SU-DHL-6 (cell line): Measurements from ENCODE around the gene PNPLA3.

Experiments used
- H2AFZ ChIP-seq: fragments of 200-600 bp; sonication (generic); 2 replicates; pipeline ENCODE4 v1.6.1; 2014; ENCODE audit warnings: low read depth, mild to moderate bottlenecking, moderate library complexity, mixed read lengths, antibody characterized with exemption, low read length; ENCODE audit not compliant: severe bottlenecking
- H3F3A ChIP-seq: fragments of 200-600 bp; shearing (Covaris generic); 2 replicates; pipeline ENCODE4 v1.6.0; 2016; ENCODE audit warnings: antibody characterized with exemption, mild to moderate bottlenecking; ENCODE audit not compliant: insufficient read depth
- H3K27ac ChIP-seq: fragments of 200-600 bp; sonication (generic); 2 replicates; pipeline ENCODE4 v1.5.1; 2016; ENCODE audit warnings: low read depth, mild to moderate bottlenecking, low read length, moderate library complexity, mixed read lengths
- H3K27me3 ChIP-seq: fragments of 200-600 bp; sonication (generic), shearing (Covaris generic); 2 replicates; pipeline ENCODE4 v1.6.0; 2014; ENCODE audit warnings: mild to moderate bottlenecking, low read length
- H3K36me3 ChIP-seq: fragments of 200-600 bp; sonication (generic); 2 replicates; pipeline ENCODE4 v1.6.1; 2014; ENCODE audit warnings: mild to moderate bottlenecking, low read length, mixed read lengths
- H3K4me2 ChIP-seq: fragments of 300-600, 200-600 bp; shearing (Covaris generic), sonication (generic); 2 replicates; pipeline ENCODE4 v1.6.0; 2014; ENCODE audit warnings: low read length, low read depth, mild to moderate bottlenecking; ENCODE audit not compliant: poor library complexity, severe bottlenecking
- H3K4me3 ChIP-seq: fragments of 200-600 bp; sonication (generic); 2 replicates; pipeline ENCODE4 v1.5.1; 2014; ENCODE audit warnings: antibody characterized with exemption, low read length, mild to moderate bottlenecking, mixed read lengths; ENCODE audit not compliant: insufficient read depth, poor library complexity, severe bottlenecking
- H3K79me2 ChIP-seq: fragments of 200-600 bp; sonication (generic); 2 replicates; pipeline ENCODE4 v1.6.1; 2014; ENCODE audit warnings: mild to moderate bottlenecking, low read length, moderate library complexity; ENCODE audit not compliant: insufficient read depth
- H3K9ac ChIP-seq: fragments of 200-600 bp; sonication (generic); 2 replicates; pipeline ENCODE4 v1.7.0; 2014; ENCODE audit warnings: mild to moderate bottlenecking, low read length
- H3K9me2 ChIP-seq: fragments of 200-600 bp; sonication (generic); replicated peaks from 2 replicates; pipeline ENCODE4 v1.6.1; 2014; ENCODE audit warnings: low read length; ENCODE audit not compliant: insufficient read depth
- H3K9me3 ChIP-seq: fragments of 200-600 bp; sonication (generic); 2 replicates; pipeline ENCODE4 v1.6.1; 2014; ENCODE audit warnings: low read length, mixed read lengths; ENCODE audit not compliant: insufficient read depth
- H4K20me1 ChIP-seq: fragments of 200-600 bp; sonication (generic); 2 replicates; pipeline ENCODE4 v1.6.1; 2014; ENCODE audit warnings: low read depth, mild to moderate bottlenecking, antibody characterized with exemption, low read length, moderate library complexity, mixed read lengths
- CTCF ChIP-seq: fragments of 200-600 bp; sonication (generic); IDR thresholded peaks from one replicate; pipeline ENCODE4 v1.5.1; 2017; ENCODE audit warnings: antibody characterized with exemption, mild to moderate bottlenecking, low read length, moderate library complexity; ENCODE audit not compliant: insufficient read depth, poor library complexity, severe bottlenecking
- EZH2phosphoT487 ChIP-seq: fragments of 200-600 bp; sonication (generic), shearing (Covaris generic); conservative IDR thresholded peaks from 2 replicates; pipeline ENCODE4 v1.6.1; 2018; ENCODE audit warnings: mild to moderate bottlenecking, antibody characterized with exemption, low read length, moderate library complexity, mixed read lengths

PNPLA3 gene

DNA sequence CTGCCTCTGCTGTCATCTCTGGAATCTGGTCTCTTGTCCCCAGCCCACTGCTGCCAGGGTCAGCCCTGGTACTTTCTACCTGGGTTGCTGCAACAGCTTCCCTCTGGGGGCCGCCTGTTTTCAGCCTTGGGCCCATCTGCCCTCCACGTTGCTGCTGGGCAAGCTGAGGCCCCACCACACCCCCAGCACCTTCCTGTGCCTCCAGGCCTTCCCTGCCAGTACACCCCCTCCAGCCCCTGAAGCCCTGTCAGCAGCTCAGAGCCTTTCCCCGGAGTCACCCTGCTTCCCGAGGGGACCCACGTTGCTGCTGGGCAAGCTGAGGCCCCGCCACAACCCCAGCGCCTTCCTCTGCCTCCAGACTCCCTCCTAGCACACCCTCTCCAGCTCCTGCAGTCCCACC, 28.4 kb downstream of the PNPLA3 start:
- Histone ChIP-seq H3K4me2 (no peak overlapping the region), H3K9ac (no peak overlapping the region)

DNA sequence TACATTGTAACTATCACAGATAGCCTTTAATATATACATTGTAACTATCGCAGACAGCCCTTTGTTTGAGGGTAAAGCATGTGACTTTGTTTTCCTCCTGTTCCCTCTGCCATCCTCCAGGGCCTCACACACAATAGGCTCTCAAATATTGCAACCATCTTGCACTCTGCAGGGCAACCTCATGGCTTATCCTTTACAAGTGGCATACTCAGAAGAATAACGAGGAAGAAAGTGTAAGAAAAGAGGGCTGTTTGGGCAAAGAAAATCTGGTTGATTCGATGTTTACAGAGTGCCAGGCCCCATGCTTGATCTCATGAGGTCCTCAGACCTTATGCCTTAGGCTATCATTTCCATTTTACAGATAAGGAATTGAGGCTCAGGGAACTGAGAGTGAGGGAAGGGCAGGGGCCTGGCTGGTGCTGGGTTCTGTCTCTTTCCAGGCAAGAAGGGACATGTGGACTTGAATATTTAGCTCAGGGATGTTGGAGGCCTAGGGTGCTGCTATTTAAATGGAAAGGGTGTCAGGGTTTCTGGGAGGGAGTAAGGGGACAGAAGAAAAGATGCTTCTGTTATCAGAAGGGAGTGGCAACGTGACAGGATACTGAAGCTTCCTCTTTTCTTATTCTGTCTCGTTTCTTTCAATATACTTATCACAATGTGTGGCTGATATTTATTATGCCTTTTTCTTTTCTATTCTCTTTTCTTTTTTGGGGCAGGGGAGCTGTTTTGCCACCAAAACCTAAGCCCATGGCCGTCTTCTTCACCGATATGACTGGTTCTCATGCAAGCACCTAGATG, 30.6 kb downstream of the PNPLA3 start:
- peak overlapping the region; percentile 69 for H2AFZ ChIP-seq
- no peaks in the 10 kb centered on the region for H4K20me1 ChIP-seq
- no peaks in the 10 kb centered on the region for H3F3A ChIP-seq
- H3K4me2 ChIP-seq, result peak overlapping the region; percentile 76
- no peak for TF ChIP-seq EZH2phosphoT487
- no peak for TF ChIP-seq CTCF
- peak overlapping the region; percentile 99 for H3K4me3 ChIP-seq
- no peaks in the 10 kb centered on the region for H3K9me3 ChIP-seq
- no peaks in the 10 kb centered on the region for H3K27me3 ChIP-seq
- H3K36me3 ChIP-seq, result no peaks in the 10 kb centered on the region
- no peaks in the 10 kb centered on the region for H3K9me2 ChIP-seq
- H3K27ac ChIP-seq, result peak overlapping the region; percentile 46
- peaks cover 40% of the 10 kb centered on the region for H3K79me2 ChIP-seq
- H3K9ac ChIP-seq, result peak overlapping the region; percentile 97

More for the DNA sequence above, 28.4 kb downstream of the PNPLA3 start:
- no peaks in the 10 kb centered on the region for H3F3A ChIP-seq
- no peak overlapping the region for H3K4me3 ChIP-seq
- TF ChIP-seq CTCF (no peak), EZH2phosphoT487 (no peak)
- H3K27me3 ChIP-seq, result no peaks in the 10 kb centered on the region
- H3K79me2 ChIP-seq, result peaks cover 21% of the 10 kb centered on the region
- no peaks in the 10 kb centered on the region for H3K9me3 ChIP-seq
- no peak overlapping the region for H3K27ac ChIP-seq
- no peaks in the 10 kb centered on the region for H3K36me3 ChIP-seq
- no peak overlapping the region for H2AFZ ChIP-seq
- H3K9me2 ChIP-seq, result no peaks in the 10 kb centered on the region
- H4K20me1 ChIP-seq, result no peaks in the 10 kb centered on the region

GRCh38 chr22:43955040-43955882, 31.7 kb downstream of the PNPLA3 start, which contains the start of gene SAMM50:
Gene SAMM50 (plus strand): TSS chr22:43955442. CDS start chr22:43955578, 136 bp downstream.
- Histone ChIP-seq H3K27ac (peak within 1 kb of the TSS; percentile 60), H3K9me2 (no peaks in the 10 kb centered on the region), H3K4me3 (peak within 1 kb of the TSS; percentile 99), H3K4me2 (peak within 1 kb of the TSS; percentile 76), H2AFZ (peak within 1 kb of the TSS; percentile 69), H3K9ac (peak within 1 kb of the TSS; percentile 97), H3K27me3 (no peaks in the 10 kb centered on the region), H3K9me3 (no peaks in the 10 kb centered on the region), H3K36me3 (no peaks in the 10 kb centered on the region), H3F3A (no peaks in the 10 kb centered on the region), H3K79me2 (peaks cover 51% of the 10 kb centered on the region), H4K20me1 (0 out of 2 replicates have a peak, but pooled peaks cover 3% of the 10 kb centered on the region)
- no peak for TF ChIP-seq EZH2phosphoT487
